Middle frontal gyrus (tissue), 1 donor: Measurements from ENCODE around the gene PRKAG2.
"Not testable (repeated sequence)": the region's sequence is repeated elsewhere in the genome, so short reads cannot be mapped to it uniquely, and the experiment has no call there.

Experiments used
- DNase-seq: peaks from one replicate; pipeline ENCODE4 v3.0.0-alpha.2; 2015; ENCODE audit warnings: low spot score; ENCODE audit errors: extremely low spot score

The PRKAG2 gene

DNA sequence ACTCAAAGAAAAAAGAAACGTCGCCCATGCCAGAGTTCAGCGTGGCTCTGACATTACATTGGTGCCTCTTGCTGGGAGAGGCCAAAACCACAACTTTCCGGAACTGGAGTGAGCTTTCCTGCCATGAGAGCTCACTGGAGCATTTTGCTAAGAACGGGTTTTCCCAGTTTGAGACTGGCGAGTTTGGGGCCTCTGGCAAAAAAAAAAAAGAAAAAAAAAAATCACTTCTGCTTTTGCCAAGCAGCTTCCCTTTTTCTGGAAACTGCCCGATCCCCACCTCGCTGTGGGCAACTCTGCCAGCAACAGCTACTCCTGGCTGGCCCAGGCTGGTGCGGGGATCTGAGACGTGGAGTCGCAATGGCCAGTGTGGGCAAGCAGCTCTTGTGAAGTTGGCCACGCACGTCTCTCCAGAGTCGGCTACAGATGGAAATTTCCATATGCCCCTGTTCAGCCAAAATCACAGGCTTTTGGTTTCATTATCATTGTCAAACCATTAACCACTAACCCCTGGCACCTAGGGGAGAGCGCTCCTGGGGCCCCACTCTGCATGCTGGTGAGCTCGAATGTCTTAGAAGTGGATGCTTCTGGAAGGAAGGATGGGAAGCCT lies 25.7 kb downstream of the PRKAG2 start:
- DNase-seq: no peak

- no peak for DNase-seq
These were observed 26.3 kb downstream of the PRKAG2 start for GRCh38 chr7:151850491-151851124.

- DNase-seq: no peak
These were observed 27.0 kb downstream of the PRKAG2 start for GRCh38 chr7:151849879-151850260.

DNA sequence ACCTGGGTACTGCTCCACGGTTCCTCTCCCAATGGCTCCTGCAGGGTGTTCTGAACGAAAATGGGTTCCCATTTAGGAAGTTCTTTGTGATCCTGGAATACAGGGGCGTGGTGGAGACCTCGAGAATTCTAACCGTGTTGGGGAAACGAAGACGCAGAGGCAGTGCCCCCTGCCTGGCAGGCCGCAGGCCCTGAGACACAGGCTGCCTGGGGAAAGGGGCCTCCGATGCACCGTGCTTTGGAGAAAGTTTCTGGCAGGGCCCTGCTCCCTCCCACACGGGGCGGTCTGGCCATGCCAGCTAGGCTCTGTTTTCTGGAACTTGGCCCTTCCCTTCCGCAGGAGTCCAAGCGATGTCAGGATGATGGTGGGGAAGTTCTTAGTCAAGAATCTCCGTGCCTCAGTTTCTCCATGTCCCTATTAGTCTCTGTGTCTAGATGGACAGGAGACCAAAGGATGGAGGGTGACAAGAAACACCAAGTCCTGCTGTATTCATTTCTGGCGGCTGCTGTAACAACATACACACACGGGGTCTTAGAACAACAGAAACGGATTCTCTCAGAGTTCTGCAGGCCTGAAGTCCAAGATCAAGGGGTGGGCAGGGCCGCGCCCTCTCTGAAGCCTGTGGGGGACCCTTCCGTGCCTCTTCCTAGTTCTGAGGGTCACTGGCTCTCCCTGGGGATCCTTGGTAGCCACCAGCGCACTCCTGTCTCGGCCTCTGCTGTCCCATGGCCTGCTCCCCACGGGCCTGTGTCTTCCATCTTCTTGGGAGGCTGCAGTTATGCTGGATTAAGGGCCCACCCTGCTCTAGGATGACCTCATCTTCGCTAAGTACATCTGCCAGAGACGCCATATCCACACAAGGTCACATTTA lies 27.7 kb downstream of the PRKAG2 start:
- DNase-seq: no peak

DNA sequence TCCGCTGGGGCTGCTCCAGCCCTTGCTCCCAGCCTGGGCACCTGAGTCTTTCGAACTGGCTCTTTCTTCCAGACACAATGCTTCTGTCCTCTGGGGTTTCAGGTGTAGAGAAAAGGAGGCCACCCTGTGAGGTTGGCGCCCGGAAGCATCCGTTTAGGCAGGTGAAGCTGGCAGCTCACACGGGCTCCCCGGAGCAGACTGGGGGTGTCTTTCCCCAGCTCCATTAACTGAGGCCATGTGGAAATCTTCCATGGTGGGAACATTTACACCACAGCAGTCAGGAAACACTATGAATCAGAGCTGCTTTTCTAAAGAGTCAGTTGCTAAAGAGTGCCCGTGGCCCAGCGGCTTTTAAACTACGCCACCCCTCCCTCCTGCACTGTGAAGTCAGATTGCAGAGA lies 29.2 kb downstream of the PRKAG2 start:
- no peak for DNase-seq

DNA sequence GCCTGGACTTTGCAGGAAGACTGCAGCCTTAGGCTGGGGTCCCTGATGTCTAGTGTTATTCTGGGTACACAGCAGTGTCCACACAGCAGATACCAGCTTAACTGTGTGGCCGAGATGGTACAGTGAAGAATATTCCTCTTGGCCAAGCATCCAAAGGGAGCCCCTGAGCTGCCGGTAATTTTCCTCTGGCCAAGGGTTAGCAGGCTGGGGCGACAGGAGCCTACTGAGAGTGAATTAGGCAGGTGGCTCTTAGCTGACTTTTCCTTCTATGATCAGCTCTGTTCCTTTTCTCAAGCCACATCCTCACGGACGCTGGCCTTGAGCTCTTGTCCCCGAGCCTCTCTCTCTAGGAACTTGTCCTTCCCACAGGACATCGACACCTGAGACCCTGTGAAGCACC lies 29.8 kb downstream of the PRKAG2 start:
- DNase-seq: no peak

DNA sequence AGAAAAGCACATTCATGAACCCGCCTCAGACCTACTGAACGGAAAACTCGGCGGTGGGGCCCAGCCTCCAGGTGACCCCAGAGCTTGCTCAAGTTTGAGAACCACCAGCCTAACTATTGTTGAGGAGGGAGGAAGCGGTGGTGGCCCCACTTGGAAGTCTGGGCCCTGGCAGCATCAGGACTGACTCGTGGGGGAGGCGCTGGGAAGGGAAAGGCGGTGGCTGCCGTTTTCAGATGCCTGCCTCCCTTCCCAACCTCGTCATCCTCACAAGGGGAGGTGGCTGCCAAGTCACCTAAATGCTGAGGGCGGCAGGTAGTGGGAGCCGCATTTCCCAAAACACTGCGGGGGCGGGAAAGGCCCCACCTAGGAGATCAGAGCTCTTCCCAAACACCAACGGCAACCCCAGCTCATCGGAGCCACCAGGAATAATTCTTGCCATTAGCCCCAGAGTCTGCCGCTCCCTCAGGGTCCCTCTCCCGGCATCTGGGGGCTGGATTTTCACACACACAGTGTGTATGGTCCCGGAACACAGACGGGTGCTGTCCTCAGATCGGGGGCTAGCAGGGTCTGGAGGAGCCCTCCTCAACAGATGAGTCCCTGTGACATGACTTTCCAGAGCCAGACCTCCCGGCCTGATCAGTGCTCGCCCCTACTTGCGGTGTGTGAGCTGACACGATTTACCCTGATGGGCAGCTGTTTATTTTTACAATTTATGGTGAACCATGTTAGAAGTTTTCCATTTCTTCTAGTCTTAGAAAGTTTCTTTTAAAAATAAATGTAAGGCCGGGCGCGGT lies 31.3 kb downstream of the PRKAG2 start:
- DNase-seq: no peak

DNA sequence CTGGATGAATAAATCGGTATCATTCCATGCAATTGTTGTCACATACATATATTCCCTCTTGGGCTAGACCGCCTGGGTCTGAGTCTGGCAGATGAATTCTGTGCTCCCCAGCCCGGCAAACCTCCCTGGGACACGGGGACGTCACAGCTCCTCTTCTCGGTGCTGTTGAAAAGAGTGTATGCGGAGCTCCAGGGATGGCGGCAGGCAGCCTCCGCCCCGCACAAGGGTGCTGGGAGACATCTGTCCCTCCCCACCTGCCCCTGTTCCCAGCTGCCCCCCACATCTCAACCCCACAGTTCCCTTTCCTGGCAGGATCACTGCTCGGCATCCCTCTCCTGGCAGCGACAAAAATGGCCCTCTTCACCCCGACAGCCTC lies 32.1 kb downstream of the PRKAG2 start:
- DNase-seq: no peak

- DNase-seq: no peak
These were observed 32.7 kb downstream of the PRKAG2 start for GRCh38 chr7:151844071-151844824.

- DNase-seq: no peak
These were observed 33.7 kb downstream of the PRKAG2 start for GRCh38 chr7:151843181-151843580.

- not testable (repeated sequence) for DNase-seq
These were observed 35.4 kb downstream of the PRKAG2 start for GRCh38 chr7:151841395-151842051.

DNA sequence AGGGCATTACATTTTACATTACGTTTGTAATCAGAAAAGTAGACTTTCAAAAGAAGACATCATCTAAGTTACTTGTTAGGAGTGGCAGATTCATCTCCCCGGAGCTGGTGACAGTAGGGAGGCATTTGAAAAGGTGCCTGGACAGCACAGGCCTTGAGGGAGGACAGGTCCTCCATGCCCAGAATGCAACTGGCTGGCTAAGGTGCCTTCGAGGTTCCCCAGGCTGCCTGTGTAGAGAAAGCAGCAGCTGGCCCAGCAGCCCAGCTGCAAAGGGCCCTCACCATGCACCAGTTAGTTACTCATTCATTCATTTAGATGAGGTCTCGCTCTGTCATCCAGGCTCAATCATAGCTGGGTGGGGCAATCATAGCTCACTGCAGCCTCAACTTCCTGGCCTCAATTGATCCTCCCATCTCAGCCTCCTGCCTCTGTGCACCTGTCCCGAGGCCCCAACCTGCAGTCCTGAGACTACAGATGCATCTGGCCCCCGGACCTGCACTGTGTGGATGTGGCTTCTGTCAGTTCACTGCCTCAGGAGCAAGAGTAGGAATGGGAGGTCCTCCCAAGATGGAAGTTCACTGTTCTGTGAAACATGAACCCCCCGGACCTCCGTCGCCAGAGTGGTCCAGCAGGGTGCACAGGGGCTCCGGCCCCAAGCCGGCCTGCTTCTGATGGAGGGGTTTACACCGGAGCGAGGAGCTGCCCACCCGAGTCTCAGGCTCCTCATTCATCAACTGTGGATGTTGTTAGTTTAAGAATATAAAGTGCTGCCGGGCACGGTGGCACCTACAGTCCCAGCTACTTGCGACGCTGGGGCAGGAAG lies 36.6 kb downstream of the PRKAG2 start:
- DNase-seq: no peak

- DNase-seq: peak; percentile 30
These were observed 37.4 kb downstream of the PRKAG2 start for GRCh38 chr7:151839451-151839921.

DNA sequence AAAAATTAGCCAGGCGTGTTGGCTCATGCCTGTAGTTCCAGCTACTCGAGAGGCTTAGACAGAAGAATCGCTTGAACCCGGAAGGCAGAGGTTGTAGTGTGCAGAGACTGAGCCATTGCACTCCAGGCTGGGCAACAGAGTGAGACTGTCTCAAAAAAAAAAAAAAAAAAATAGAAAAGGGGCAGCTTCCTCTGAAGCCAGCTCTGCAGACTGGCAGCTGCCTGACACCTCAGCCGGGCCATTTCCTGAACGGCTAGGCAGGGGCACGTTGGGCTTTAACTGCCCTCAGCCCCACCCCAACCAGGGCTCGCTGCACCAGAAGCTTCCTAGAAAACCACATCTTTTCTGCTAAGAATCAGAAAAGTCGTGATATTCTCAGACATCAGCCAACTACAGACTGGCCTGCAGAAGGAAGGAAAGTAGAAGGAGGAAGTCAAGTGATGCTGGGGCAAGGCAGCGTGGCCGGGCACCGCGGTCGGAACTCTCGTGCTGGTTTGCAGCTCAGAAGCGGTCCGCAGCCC lies 38.0 kb downstream of the PRKAG2 start:
- DNase-seq: no peak

DNA sequence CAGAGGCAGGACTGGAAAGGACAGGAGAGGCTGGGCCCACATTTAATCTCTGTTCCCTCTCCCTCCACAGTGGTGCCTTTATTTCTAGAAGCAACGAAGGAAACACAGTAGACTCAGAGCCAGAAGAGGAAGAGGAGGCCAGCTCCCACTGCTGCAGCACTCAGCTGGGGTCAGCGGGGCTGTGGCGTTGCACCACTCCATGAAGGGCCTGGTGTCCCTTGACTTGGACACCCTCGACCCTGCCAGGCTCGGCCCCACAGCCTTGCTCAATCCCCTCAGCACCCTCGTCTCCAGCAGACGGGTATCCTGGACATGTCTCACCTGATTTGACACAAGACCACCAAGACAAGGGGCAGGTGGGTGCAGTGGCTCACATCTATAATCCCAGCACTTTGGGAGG lies 38.8 kb downstream of the PRKAG2 start:
- DNase-seq: no peak

GRCh38 chr7:151837285-151838042 lies 39.5 kb downstream of the PRKAG2 start:
- no peak for DNase-seq

DNA sequence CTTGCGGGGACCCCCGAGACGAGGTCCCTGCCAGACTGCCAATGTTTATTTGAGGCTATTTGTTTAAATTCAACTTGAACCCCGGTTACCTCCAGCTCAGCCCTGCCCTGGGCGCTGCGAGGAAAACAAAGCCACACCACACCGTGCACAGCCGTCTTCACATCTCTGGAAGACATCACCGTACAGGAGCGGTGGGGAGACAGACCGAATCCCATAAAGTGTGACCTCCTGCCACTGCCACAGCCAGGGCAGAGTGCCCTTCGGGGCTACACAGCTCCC lies 40.0 kb downstream of the PRKAG2 start:
- DNase-seq: no peak

DNA sequence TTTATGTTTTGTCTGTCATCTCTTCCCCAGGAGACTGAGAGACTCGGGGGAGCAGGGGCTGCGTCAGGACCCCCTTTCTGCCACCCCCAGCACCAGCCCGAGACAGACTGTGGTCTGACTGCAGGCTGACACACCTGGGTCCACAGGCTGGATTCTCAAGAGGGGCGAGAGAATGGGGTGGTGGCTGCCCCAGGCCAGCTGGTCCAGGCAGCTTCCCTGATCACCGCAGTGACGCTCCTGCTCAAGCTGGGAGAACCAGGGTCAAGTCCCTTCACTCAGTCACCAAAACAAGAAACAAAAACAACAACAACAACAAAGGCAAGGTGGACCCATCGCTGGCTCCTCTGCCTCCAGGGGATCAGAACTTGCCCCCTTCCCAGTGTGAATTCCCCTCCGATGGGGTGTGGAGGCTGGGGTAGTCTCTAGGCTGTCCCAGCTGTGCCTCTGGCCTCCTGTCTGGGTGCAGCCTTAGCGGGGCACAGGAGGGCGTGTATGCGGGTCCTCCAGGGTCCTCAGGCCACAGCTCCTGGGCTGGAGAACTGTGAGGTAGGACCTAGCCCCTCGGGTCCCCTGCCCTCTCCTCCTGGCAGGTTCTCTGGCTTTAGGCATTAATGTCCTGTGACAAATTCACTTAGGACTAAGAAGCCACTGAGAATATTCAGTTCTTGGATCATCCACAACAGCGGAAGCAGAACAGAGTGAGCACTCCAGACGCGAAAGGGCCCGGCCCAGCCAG lies 40.6 kb downstream of the PRKAG2 start:
- DNase-seq: no peak
